Ammon's horn (tissue), 1 donor: ENCODE data around the gene ZC3H8.
"Not testable (repeated sequence)": the region's sequence is repeated elsewhere in the genome, so short reads cannot be mapped to it uniquely, and the experiment has no call there.

Experiments
- DNase-seq: peaks from one replicate; pipeline ENCODE4 v3.0.0-alpha.2; 2016; ENCODE audit warnings: low spot score

ZC3H8 gene

DNA sequence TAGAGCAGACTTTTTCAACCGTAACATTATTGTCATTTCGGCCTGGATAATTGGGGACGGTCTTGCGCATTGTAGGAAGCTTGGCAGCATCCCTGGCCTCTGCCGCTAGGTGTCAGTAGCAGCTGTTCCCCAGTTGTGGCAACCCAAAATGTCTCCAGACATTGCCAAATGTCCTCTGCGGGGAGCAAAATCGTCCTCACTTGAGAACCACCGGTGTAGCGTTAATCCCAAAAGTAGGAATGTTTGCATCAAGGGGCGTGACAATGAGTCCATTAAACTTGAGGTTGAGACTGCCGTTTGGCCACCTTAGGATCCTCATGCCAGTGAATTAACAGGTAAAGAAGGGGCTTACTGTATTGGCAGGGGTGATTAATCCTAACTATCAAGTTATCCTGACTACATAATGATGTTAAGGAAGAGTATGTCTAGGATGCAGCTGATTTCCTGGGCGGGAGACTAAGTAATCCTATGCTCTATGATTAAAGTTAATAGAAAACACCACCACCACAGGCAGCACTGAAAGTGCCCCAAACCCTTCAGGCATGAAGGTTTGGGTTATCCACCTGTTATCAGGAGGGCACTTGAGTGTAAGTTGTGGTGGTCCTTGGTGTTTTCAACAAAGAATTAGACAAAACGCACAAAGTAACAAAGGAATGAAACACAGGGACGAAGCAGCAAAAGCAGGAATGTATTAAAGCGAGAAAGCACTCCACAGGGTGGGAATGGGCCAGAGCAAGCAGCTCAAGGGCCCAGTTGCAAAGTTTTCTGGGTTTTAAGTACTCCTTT is 4.9 kb upstream of the ZC3H8 start:
- DNase-seq, result peak; percentile 90

DNA sequence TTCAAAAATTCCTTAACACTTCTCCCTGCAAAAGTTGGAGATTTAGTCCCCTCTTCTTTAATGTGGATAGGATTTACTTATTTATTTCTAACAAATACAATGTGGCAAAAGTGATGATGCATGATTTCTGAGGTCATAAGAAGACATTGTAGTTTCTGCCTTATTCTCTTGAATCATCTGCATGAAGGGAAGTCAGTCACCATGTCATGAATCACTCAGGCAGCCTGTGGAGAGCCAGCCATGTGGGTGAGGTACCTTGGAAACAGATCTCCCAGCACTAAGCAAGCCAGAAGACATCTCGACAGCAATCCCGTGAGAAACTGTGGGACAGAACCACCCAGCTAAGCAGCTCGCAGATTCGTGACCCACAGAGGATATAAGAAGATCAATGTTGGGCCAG is 2.7 kb upstream of the ZC3H8 start:
- DNase-seq, result peak; percentile 7

DNA sequence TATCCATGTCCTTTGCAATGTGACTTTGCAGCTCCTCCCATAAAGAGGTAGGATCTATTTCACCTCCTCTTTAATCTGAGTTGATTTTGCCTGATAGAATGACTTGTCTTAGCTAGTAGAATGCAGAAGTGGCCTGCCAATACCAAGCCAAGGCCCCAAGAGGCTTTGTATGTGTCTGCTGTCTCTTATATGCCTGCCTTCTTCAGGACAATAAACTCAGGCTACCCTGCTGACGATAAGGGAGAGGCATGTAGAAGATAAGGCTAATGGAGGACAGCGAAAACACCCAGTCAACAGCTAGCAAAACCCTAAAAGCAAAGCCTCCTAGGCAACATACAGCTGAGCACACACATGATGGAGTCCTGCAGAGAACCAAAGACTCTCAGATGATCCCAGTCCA is 1.8 kb upstream of the ZC3H8 start:
- no peak for DNase-seq

DNA sequence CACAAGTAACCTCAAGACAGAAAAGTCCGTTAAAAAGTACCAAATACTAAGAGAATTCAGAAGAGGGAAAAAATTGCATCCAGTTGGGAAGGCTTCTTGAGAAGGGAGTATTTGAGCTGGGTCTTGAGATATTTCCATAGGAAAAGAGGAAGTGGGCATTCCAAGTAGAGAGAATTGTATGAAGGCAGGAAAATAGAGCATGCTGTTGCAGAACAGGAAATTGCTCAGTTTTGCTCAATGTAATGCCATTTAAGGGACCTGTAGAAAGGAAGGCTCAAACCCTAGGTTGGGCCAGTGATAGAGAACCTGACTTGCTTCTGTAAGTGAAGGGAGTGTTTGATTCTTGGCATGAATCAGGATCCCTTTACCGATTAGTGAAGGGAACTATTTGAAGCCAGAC is 1.0 kb upstream of the ZC3H8 start:
- DNase-seq, result peak; percentile 14

DNA sequence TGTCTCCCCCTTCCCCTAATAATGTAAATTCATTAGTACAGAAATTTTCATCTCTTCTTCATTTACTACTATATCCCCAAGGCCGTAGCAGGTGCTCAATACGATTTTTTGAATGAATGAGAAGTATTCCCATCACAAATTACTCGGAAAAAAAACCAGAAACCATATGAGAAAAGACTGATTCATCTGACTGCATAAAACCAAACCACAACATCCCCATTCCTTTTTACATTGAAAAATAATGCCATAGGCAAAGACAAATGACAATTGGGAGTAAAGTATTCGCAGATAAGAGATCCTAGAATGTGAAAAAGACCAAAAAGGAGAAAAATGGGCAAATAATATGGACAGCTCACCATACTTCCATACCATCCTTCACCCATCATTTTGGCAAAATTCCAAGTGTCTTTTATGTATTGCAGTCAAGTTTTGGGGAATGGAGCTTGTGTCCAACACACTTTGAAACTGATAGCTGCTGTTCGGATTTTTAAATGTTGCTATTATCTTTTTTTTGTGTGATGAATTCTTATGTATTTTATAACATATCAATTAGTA is 1.5 kb downstream of the ZC3H8 start:
- DNase-seq, result no peak

DNA sequence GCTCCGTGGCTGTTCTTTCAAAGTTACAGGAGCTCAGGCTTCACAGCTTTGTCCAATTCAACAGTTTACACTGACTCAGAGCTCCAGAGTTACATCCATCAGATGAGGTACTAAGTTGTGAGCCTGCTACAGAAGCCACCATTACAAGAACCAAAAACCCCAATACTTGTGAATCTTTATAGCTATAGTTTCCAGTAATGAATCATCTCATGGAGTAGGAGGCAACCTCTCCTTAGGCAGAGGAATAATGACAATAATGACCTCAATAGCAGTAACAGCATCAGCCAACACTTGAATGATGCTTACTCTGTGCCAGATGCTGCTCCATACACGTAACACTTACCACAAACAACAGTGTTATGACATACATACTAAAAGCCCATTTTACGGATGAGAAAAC is 3.6 kb downstream of the ZC3H8 start:
- no peak for DNase-seq

DNA sequence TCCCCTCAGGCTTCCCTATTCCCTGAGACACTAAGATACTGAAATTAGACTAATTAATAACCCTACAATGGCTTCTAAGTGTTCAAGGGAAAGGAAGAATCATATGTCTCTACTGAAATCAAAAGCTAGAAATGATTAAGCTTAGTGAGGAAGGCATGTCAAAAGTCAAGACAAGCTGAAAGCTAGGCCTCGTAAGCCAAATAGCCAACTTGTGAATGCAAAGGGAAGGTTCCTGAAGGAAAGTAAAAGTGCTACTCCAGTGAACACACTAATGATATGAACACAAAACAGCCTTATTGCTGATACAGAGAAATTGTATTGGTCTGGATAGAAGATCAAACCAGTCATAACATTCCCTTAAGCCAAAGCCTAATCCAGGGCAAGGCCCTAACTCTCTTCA is 10.0 kb downstream of the ZC3H8 start:
- no peak for DNase-seq

DNA sequence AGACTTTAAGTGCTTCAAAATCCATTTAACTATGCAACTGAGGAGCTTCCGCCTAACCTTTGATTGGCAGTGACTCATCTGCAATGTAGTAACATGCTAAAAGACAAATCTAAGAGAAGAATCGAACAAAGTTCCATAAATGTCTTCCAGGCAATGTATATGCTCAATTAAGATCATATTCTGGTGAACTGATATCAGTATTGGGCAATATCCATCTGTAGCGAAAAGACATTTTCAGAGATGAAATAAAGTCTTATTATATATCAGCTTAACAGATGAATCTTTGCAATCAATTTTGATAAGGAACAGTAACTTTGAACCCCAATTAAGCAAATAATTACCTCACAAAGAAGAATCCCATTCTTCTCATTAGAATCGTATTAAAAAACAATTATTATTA is 11.6 kb downstream of the ZC3H8 start:
- no peak for DNase-seq

DNA sequence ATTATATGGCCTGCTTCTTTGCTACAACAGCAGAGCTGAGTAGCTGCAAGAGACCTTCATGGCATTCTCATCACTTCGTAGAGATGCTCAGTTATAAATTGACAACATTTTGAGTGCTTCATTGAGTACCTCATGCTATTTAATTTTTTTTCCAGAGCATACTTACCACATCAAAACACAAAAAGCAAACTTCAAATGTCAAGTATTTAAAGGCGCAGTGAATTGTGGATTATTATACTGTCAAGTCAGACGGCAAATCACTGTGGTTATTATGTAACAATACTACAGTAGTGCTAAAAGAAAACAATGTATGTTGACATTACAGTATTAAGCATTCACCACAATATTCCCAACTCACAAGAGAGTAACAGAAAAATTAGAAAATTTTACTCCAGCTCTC is 12.5 kb downstream of the ZC3H8 start:
- no peak for DNase-seq

DNA sequence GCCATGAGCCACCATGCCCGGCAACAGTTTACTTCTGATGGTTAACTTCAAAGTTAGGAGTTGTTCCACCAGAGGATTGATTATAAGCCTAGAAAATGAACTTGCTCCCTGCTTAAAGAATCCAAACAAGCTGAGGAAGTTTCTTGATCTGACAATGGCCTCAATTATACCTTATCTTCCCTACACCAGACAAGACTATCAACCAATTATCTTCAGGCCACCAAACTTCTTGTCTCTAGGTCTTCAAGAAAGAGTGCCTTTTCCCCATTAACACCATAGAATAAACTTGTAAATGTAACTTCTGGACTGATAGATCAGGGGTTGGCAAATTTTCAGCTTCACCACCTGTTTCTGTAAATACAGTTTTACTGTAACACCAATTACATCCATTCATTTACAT is 15.0 kb downstream of the ZC3H8 start:
- DNase-seq, result no peak

DNA sequence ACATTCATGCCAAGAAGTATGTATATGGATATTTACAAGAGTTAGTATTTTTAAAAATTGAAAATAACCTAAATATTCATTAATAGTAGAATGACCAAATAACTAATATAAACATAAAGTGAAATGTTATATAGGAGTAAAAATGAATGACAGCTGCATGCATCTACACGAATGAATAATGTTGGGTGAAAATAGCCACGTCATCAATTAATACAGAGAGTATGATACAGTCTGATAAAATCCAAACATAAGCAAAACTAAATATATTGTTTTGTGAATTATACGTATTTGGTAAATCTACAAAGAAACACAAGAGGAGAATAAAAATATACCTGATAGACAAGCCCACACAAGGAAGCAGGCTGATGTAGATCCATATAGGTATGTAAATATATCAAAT is 24.5 kb downstream of the ZC3H8 start:
- no peak for DNase-seq

DNA sequence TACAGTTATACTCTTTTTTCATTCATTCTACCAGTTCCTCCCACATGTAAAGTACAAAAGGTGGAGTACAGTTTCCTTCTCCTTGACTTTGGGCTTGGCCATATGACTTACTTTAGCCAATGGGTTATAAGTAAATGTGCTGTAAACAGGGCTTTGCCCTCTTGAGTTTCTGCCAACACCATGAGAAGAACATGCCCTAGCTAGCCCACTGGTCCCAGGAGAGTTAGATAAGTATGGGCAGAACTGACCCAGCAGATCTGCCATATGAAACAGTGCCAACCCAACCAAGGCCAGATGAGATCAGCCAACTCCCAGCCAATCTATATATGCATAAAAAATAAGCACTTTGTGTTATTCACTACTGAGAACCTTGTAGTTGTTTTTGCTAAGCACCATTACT is 25.5 kb downstream of the ZC3H8 start:
- no peak for DNase-seq

DNA sequence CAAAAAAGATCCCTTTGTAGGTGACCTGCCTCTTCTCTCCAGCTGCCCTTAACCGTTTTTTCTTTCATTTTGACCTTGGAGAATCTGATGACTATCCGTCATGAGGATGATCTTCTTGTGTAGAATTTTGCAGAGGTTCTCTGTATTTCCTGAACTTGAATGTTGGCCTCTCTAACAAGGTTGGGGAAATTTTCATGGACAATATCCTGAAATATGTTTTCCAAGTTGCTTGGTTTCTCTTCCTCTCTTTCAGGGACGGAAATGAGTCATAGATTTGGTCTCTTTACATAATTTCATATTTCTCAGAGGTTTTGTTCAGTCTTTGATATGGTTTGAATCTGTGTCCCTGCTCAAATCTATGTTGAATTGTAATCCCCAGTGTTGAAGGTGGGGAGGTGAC is 34.0 kb downstream of the ZC3H8 start:
- DNase-seq, result no peak

DNA sequence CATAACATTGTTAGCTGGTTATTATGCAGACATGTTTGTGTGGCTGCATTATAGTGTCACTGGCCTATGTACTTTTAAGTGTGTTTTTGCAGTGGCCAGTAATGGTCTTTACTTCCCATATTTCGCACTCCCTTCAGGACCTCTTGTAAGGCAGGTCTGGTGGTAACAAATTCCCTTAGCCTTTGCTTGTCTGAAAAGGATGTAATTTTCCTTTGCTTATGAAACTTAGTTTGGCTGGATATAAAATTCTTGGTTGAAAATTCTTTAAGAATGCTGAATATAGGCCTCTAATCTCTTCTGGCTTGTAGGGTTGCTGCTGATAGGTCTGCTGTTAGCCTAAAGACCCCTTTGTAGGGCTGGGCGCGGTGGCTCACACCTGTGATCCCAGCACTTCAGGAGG is 34.7 kb downstream of the ZC3H8 start:
- no peak for DNase-seq

DNA sequence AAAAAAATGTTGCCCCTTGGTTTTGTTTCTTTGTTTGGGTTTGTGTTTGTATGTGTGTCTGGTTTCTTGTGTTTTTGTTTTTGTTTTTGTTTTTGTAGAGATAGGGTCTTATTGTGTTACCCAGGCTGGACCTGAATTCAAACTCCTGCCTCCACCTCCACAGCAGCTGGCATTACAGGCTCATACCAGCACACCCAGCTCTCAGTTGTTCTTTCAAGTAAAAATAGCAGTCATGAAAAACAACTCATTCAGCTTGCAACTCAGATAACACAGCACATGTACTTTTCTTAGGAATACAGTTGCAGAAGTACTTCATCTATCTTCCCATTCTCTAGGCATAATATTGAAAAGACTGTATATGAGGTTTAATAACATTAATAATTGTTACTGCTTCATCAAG is 37.0 kb downstream of the ZC3H8 start:
- DNase-seq, result peak; percentile 47

DNA sequence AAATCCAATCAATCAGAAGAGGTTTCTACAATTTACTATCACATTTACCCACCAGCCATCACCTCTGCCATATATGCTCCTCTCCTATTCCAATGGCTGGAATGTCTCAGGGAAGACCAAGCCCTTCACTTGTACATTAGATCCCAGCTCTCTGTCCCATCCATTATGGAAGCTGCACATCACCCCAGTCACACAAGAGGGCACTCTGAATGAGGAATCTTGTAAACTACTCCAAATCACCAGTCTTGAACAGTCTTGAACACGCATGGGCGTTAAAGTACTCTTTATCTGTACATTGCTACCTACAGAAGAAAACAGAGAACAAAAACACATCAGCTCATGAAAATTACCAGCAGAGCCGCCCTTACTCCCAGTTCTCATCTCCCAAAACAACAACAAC is 38.7 kb downstream of the ZC3H8 start:
- DNase-seq, result no peak

DNA sequence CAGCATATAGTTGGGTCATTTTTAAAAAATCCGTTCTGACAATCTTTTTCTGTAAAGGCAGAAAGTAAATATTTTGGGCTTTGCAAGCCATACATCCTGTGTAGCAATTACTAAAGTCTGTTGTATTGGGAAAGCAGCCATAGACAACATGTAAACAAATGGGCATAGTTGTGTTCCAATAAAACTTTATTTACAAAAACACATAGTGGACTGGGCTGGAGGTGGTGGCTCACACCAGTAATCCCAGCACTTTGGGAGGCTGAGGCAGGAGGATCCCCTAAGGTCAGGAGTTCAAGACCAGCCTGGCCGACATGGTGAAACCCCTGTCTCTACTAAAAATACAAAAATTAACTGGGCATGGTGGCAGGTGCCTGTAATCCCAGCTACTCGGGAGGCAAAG is 46.9 kb downstream of the ZC3H8 start:
- DNase-seq, result not testable (repeated sequence)

DNA sequence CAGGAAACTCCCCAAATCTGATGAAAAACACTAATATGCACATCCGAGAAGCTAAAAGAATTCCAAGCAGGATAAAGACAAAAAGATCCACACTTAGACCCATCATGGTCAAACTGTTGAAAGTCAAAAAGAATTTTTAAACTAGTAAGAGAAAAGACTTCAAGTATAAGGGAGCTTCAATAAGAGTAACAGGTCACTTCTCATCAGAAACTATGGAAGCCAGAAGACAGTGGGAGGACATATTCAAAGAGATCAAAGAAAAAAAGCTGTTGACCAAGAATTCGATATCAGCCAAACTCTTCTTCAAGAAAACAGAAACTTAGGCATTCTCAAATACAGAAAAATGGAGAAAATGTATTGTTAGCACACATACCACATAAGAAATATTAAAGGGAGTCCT is 50.4 kb downstream of the ZC3H8 start:
- no peak for DNase-seq

DNA sequence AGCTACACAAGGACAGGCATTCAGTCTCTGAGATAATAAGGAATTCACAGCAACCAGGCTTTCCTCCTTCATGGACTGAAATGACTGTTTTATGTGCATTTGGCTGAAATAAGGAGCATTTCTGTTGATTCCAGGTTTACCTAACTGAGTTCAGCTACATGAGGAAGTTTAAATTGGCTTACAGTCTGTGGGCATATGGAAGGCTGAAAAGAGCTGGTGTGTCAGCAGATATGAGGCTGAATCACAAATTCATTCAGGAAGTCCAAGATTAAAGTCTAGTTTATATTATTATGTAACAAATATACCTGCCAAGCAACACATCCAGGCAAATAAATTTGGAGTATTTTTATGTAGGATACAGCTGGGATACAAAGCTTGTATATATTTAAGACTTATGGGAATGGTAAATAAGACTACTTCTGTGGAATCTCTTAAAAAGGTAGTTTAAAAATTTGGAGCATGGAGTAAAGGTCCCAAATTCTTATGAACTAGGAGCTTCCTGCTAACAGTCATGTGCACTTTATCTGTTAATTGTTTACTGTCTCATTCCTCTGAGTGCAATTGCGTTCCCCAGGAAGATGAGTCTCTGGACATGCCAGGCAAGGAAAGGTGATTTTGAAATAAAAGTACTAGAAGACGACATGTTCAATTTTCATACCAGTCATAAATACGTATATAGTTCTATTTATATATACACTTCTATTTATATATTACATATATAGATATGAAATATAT is 53.0 kb downstream of the ZC3H8 start:
- DNase-seq, result peak; percentile 18

DNA sequence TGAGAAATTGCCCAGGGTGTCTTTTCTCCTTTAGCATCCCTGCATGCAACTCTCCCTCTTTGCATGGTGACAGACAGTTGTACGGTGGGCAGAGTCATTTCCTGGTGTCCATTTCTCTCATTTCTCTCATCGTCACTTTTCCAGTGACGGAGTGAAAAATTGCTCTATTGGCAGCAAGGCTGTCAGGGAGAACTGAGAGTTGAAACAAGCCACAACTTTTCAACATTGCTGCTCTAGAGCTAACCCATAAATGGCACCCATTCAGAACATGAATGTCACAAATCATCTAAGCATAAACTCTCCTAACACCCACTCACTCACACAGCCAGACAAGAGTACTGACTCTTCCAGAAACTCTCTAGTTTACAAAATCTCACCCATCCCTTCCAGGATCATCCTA is 55.7 kb downstream of the ZC3H8 start:
- no peak for DNase-seq

DNA sequence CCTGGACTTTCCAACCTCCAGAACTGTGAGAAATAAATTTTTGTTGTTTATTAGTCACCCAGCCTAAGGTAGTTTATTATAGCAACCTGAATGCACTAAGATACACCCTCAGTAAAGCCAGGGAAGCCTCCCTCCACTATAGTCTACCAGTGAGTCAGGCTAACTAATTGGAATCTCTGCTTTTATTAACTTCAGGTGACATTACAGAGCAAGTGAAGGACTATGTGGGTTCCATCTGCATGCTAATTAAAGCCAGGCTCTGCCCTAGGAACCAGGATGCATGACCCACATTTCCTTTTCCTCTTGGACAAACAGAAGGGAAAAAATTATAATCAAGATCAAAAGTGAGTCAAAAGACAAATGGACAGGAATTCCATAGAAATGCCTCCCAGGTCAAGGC is 56.1 kb downstream of the ZC3H8 start:
- no peak for DNase-seq

DNA sequence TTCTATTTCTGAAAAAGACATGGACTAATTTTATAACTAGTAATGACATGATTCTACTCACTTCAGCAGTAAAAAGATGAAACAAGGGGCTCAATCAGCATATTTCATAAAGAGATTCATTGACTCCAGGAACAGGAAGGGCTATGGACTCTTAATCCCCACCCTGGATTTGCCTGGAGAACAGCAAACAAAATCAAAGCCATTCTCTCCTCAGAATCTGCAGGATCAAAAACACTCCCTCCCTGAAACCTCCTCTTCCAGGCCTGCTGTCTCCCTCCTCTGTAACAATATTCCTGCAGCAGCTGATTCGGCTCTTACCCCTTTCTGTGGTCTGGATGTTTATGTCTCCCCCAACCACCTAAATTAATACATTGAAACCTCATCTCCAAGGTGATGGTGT is 57.0 kb downstream of the ZC3H8 start:
- DNase-seq, result no peak

DNA sequence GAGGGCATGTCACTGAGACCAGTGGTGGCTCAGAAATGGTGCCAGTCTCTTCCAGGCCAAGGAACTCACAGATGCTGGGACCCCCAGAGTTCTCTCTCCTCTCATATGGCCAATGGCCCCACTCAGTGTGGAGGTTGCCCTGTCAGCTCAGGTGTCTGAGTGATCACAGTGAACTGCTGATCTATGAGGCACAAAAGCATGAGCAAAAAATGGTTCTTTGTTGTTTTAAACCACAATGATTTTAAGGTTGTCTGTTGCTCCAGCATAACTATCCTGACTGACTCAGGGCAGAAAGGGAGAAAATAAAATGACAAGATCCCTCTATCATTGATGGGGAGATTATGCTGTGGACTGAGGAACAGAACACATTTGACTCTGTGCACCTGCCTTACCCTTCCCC is 58.9 kb downstream of the ZC3H8 start:
- DNase-seq, result no peak
